Subcutaneous adipose tissue (tissue), 4 donors: ENCODE data around the gene DAP. TPM values are rescaled to one million over a fixed set of nuclear protein-coding genes. Genes with fewer than 3 reads are reported as not detected.

Source experiments
- total RNA-seq, 4 donors: library from RNA; depleted of rRNA; stranded (reverse); fragments of >200 nt; gene quantifications; one replicate each; pipeline ENCODE4 v1.1.0, GENCODE V29; 2016
- TF ChIP-seq, protein P1 (sequence below): fragments of 450-650 bp; IDR thresholded peaks from one replicate; pipeline ENCODE4 v1.5.1; 2016; ENCODE audit warnings: low read depth, mild to moderate bottlenecking, control low read depth, antibody characterized with exemption, moderate library complexity

The DAP gene
- total RNA-seq, 4 donors from 2014 or later, result 52.9 to 56.7 (median 53.6) TPM

DNA sequence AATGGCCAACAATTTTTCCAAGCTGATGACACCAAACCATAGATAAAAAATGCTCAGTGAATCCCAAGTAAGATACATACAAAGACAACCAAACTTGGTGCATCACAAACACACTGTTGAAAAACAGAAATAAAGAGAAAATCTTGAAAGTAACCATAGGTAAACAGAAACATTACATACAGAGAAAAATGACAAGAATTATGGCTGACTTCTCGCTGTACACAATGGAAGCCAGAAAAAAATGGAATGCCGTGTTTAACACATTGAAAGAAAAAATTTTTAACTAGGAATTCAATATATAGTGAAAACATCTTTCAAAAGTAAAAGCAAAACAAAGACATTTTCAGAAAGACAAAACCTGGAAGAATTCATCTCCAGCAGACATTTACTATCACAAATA is 20.6 kb downstream of the DAP start:
- TF ChIP-seq, protein P1, sequence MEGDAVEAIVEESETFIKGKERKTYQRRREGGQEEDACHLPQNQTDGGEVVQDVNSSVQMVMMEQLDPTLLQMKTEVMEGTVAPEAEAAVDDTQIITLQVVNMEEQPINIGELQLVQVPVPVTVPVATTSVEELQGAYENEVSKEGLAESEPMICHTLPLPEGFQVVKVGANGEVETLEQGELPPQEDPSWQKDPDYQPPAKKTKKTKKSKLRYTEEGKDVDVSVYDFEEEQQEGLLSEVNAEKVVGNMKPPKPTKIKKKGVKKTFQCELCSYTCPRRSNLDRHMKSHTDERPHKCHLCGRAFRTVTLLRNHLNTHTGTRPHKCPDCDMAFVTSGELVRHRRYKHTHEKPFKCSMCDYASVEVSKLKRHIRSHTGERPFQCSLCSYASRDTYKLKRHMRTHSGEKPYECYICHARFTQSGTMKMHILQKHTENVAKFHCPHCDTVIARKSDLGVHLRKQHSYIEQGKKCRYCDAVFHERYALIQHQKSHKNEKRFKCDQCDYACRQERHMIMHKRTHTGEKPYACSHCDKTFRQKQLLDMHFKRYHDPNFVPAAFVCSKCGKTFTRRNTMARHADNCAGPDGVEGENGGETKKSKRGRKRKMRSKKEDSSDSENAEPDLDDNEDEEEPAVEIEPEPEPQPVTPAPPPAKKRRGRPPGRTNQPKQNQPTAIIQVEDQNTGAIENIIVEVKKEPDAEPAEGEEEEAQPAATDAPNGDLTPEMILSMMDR, result no peak

DNA sequence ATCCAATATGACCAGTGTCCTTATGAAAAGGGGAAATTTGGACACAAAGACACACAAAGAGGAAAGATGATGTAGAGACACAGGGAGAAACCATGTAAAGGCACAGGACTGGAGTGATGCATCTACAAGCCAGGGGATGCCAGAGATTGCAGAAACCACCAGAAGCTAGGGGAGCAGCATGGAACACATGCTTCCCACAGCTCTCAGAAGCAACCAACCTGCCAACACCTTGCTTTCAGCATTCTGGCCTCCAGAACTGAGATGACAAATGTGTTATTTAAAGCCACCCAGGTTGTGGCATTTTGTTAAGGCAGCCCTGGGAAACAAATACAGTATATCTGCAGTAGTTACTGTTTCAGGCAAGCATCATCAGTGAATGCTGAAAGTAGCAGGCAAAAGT is 23.2 kb downstream of the DAP start:
- TF ChIP-seq, protein P1, result no peak

GRCh38 chr5:10736808-10737207 is 24.2 kb downstream of the DAP start:
- TF ChIP-seq, protein P1, result no peak

GRCh38 chr5:10736354-10736753 is 24.7 kb downstream of the DAP start:
- TF ChIP-seq, protein P1, result no peak

DNA sequence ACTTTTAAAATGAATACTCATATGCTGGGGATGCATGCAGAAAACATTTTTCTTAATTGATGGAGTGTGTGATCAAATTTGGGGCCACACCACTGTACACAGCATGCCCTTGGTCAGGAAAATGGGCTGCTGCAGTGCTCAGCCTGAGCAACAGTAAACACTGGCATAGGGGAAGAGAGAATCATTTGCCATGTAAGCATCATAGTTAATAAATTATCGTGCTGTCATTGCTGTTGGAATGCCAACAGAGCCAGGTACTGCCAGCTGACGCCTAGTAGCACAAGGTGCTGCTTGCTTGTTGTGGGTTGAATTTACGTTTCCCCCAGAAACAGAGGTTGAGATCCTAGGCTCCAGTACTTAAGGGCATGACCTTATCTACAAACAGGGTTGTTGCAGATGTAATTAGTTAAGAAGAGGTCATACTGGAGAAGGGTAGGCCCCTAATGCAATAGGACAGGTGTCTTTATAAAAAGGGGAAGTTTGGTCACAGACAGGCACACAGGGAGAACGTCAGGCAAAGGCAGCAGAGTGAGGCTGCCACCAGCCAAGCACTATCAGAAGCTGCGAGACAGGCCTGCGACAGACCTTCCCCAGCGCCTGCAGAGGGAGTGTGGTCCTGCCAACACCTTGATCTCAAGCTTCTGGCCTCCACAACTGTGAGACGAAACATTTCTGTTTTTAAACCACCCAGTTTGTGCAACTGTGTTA is 25.3 kb downstream of the DAP start:
- TF ChIP-seq, protein P1, result no peak

GRCh38 chr5:10734832-10735523 is 26.1 kb downstream of the DAP start:
- TF ChIP-seq, protein P1, result no peak

- TF ChIP-seq, protein P1, result no peak
Measured at GRCh38 chr5:10734037-10734709, 26.9 kb downstream of the DAP start.
